NB4 (cell line): ENCODE results near the gene DEFB131B.
"Not testable (repeated sequence)": the region's sequence is repeated elsewhere in the genome, so short reads cannot be mapped to it uniquely, and the experiment has no call there.

ENCODE experiments used
- MAX ChIP-seq: IDR thresholded peaks from 2 replicates; pipeline ENCODE4 v1.6.1; 2011; ENCODE audit warnings: low read depth, low read length
- TF ChIP-seq, protein P1 (sequence below): IDR thresholded peaks from one replicate; pipeline ENCODE4 v1.5.1; 2012; ENCODE audit warnings: low read depth, low read length

DNA sequence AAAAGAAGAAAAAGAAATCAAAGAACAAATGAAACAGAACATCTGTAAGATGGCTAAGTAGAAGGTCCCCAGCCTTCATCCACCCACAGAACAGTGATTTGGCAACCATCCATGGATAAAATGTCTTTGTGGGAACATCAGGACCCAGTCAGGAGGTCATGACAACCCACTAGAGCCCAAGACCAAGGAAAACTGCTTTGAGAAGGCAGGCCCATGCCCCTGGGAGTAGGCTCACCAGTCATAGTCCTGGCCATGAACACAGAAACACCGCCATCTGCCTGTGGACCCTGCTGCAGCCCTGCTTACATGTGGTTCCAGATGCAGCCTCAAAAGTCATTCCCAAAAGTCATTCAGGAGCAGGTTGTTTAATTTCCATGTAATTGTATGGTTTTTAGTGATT is 11.0 kb upstream of the DEFB131B start:
- TF ChIP-seq, protein P1, sequence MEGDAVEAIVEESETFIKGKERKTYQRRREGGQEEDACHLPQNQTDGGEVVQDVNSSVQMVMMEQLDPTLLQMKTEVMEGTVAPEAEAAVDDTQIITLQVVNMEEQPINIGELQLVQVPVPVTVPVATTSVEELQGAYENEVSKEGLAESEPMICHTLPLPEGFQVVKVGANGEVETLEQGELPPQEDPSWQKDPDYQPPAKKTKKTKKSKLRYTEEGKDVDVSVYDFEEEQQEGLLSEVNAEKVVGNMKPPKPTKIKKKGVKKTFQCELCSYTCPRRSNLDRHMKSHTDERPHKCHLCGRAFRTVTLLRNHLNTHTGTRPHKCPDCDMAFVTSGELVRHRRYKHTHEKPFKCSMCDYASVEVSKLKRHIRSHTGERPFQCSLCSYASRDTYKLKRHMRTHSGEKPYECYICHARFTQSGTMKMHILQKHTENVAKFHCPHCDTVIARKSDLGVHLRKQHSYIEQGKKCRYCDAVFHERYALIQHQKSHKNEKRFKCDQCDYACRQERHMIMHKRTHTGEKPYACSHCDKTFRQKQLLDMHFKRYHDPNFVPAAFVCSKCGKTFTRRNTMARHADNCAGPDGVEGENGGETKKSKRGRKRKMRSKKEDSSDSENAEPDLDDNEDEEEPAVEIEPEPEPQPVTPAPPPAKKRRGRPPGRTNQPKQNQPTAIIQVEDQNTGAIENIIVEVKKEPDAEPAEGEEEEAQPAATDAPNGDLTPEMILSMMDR, result not testable (repeated sequence)
- not testable (repeated sequence) for TF ChIP-seq MAX
